ENCODE data around the gene MYBPC2. TPM values are rescaled to one million over a fixed set of nuclear protein-coding genes. Genes with fewer than 3 reads are reported as not detected.
A peak's percentile ranks its signal among the peaks of the same experiment; 100 is the strongest.

MYBPC2 gene
- total RNA-seq, 1 experiment from 2014 or later, result not detected

DNA sequence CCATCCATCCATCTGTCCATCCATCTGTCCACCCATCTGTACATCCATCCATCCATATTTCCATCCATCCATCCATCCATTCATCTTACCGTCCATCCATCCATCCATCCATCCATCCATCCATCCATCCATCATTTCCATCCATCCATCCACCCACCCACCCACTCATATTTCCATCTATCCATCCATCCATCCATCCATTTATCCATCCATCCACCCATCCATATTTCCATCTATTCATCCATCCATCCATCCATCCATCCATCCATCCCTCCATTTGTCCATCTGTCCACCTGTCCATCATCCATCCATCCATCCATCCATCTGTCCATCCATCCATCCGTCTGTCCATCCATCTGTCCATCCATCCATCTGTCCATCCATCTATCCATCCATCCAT is 23.3 kb downstream of the MYBPC2 start:
- no peak overlapping the region for H3K27ac ChIP-seq (ENCODE audit: low read depth, low read length, poor library complexity, severe bottlenecking)
- POLR2A ChIA-PET (ENCODE audit: low non-redundant PET), result no interaction called here

DNA sequence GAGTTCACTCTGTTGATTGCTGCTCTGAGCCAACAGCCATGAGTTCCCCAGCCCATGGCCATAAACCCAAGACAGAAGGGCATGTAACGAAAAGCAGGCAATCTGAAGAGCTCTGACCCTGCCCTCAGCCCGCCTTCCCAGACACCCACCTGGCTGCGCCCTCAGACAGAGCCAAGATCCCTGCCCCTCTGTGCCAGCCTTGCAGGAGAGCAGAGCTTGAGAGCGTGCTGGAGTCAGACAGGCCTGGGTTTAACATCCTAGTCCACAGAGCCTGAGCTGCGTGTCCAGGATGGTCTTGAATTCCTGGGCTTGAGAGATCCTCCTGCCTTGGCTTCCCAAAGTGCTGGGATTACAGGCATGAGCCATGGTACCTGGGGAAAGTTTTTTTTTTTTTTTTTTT is 24.6 kb downstream of the MYBPC2 start:
- DNase-seq (ENCODE audit: low spot score), result no peak
- no TSS peak for BruUV-seq (replicated peaks)
- Histone ChIP-seq H3K27me3 (replicated peaks; ENCODE audit: insufficient read depth, low read depth, low read length, poor library complexity) (peaks cover 4% of the 10 kb centered on the region), H3K9me3 (ENCODE audit: low read depth, low read length, poor library complexity, severe bottlenecking) (no peaks in the 10 kb centered on the region), H3K36me3 (ENCODE audit: insufficient read depth, low read length, poor library complexity, severe bottlenecking) (no peaks in the 10 kb centered on the region), H3K4me1 (ENCODE audit: insufficient read depth, low read length, poor library complexity, severe bottlenecking) (peaks cover 5% of the 10 kb centered on the region), H3K4me3 (ENCODE audit: low read depth, low read length, poor library complexity, severe bottlenecking) (no peak overlapping the region), H3K27ac (ENCODE audit: low read depth, low read length, poor library complexity, severe bottlenecking) (no peak overlapping the region)
- CTCF ChIA-PET, result interaction anchor here (0.7 kb wide), 1 partner anchor 1321 kb away, joined by 16 read pairs; no protein-coding TSS in a partner anchor
- no peak for TF ChIP-seq EZH2 (IDR thresholded peaks at IDR 0.05; ENCODE audit: borderline replicate concordance, low read depth, low read length, poor library complexity, severe bottlenecking)
- intact Hi-C loops (cut with micrococcal nuclease; ENCODE audit: unreplicated experiment), result no loop called here
- POLR2A ChIA-PET (ENCODE audit: low non-redundant PET), result no interaction called here

More for the DNA sequence above, 23.3 kb downstream of the MYBPC2 start:
- H3K4me3 ChIP-seq (ENCODE audit: low read depth, low read length, poor library complexity, severe bottlenecking), result no peak overlapping the region
- no peaks in the 10 kb centered on the region for H3K36me3 ChIP-seq (ENCODE audit: insufficient read depth, low read length, poor library complexity, severe bottlenecking)
- peaks cover 5% of the 10 kb centered on the region for H3K4me1 ChIP-seq (ENCODE audit: insufficient read depth, low read length, poor library complexity, severe bottlenecking)
- no peak for DNase-seq (ENCODE audit: low spot score)
- CTCF ChIA-PET, result no interaction called here
- peaks cover 4% of the 10 kb centered on the region for H3K27me3 ChIP-seq (replicated peaks; ENCODE audit: insufficient read depth, low read depth, low read length, poor library complexity)
- H3K9me3 ChIP-seq (ENCODE audit: low read depth, low read length, poor library complexity, severe bottlenecking), result no peaks in the 10 kb centered on the region
- BruUV-seq (replicated peaks), result no TSS peak
- intact Hi-C loops (cut with micrococcal nuclease; ENCODE audit: unreplicated experiment), result no loop called here
- TF ChIP-seq, protein P1, sequence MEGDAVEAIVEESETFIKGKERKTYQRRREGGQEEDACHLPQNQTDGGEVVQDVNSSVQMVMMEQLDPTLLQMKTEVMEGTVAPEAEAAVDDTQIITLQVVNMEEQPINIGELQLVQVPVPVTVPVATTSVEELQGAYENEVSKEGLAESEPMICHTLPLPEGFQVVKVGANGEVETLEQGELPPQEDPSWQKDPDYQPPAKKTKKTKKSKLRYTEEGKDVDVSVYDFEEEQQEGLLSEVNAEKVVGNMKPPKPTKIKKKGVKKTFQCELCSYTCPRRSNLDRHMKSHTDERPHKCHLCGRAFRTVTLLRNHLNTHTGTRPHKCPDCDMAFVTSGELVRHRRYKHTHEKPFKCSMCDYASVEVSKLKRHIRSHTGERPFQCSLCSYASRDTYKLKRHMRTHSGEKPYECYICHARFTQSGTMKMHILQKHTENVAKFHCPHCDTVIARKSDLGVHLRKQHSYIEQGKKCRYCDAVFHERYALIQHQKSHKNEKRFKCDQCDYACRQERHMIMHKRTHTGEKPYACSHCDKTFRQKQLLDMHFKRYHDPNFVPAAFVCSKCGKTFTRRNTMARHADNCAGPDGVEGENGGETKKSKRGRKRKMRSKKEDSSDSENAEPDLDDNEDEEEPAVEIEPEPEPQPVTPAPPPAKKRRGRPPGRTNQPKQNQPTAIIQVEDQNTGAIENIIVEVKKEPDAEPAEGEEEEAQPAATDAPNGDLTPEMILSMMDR (conservative IDR thresholded peaks at IDR 0.05; ENCODE audit: low read depth, low read length), result no peak
- no peak for TF ChIP-seq EZH2 (IDR thresholded peaks at IDR 0.05; ENCODE audit: borderline replicate concordance, low read depth, low read length, poor library complexity, severe bottlenecking)

DNA sequence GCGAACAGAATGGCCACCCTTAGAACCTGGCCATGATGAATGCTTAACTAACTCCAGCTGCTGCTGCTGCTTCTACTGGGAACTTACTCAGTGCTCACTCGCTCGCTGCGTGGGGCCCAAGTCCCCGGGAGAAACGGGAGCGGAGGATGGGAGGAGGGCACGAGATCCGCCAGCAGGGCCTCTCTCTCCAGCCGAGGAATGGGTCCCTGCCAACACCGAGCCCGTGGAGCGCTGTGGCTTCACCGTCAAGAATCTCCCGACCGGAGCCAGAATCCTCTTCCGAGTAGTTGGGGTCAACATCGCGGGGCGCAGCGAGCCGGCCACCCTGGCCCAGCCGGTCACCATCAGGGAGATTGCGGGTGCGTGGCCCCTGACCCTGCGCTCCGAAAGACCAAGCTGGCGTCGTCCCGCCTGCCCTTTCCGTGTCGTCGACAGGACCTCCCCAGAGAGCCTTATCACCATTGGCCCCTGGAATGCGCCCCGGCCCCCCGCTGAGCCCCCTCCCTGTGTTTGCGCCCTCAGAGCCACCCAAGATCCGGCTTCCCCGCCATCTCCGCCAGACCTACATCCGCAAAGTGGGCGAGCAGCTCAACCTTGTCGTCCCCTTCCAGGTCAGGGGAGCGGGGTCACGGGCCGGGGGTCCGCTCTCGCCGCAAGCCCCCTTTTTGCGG is 25.8 kb downstream of the MYBPC2 start:
- intact Hi-C loops (cut with micrococcal nuclease; ENCODE audit: unreplicated experiment), result no loop called here
- peak; percentile 40 for DNase-seq (ENCODE audit: low spot score)
- CTCF ChIA-PET, result interaction anchor here (1.2 kb wide), 1 partner anchor 101 kb away, joined by 3 read pairs; no protein-coding TSS in a partner anchor
- no peaks in the 10 kb centered on the region for H3K36me3 ChIP-seq (ENCODE audit: insufficient read depth, low read length, poor library complexity, severe bottlenecking)
- no peaks in the 10 kb centered on the region for H3K9me3 ChIP-seq (ENCODE audit: low read depth, low read length, poor library complexity, severe bottlenecking)
- no peak overlapping the region for H3K27ac ChIP-seq (ENCODE audit: low read depth, low read length, poor library complexity, severe bottlenecking)
- POLR2A ChIA-PET (ENCODE audit: low non-redundant PET), result no interaction called here
- no TSS peak for BruUV-seq (replicated peaks)
- TF ChIP-seq EZH2 (IDR thresholded peaks at IDR 0.05; ENCODE audit: borderline replicate concordance, low read depth, low read length, poor library complexity, severe bottlenecking), result no peak
- TF ChIP-seq, protein P1 (conservative IDR thresholded peaks at IDR 0.05; ENCODE audit: low read depth, low read length), result no peak
- no peak overlapping the region for H3K4me3 ChIP-seq (ENCODE audit: low read depth, low read length, poor library complexity, severe bottlenecking)
- H3K4me1 ChIP-seq (ENCODE audit: insufficient read depth, low read length, poor library complexity, severe bottlenecking), result peaks cover 5% of the 10 kb centered on the region
- H3K27me3 ChIP-seq (replicated peaks; ENCODE audit: insufficient read depth, low read depth, low read length, poor library complexity), result peaks cover 4% of the 10 kb centered on the region

DNA sequence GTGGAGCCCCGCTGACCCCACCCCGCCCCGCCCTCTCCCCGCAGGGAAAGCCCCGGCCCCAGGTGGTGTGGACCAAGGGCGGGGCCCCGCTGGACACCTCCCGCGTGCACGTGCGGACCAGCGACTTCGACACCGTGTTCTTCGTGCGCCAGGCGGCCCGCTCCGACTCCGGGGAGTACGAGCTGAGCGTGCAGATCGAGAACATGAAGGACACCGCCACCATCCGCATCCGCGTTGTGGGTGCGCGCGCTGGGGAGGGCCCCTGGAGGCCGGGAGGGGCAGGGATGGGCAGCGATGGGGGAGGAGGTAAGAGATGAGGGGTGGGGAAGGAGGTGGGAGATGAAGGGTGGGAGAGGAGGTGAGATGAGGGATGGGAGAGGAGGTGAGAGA is 26.4 kb downstream of the MYBPC2 start:
- ChIA-PET POLR2A (ENCODE audit: low non-redundant PET) (no interaction called here), CTCF (interaction anchor here (1.2 kb wide), 1 partner anchor 102 kb away, joined by 3 read pairs; no protein-coding TSS in a partner anchor)
- no peak overlapping the region for H3K27ac ChIP-seq (ENCODE audit: low read depth, low read length, poor library complexity, severe bottlenecking)

More for the DNA sequence above, 26.4 kb downstream of the MYBPC2 start:
- Histone ChIP-seq H3K4me1 (ENCODE audit: insufficient read depth, low read length, poor library complexity, severe bottlenecking) (peaks cover 5% of the 10 kb centered on the region), H3K36me3 (ENCODE audit: insufficient read depth, low read length, poor library complexity, severe bottlenecking) (no peaks in the 10 kb centered on the region), H3K27me3 (replicated peaks; ENCODE audit: insufficient read depth, low read depth, low read length, poor library complexity) (peaks cover 4% of the 10 kb centered on the region), H3K9me3 (ENCODE audit: low read depth, low read length, poor library complexity, severe bottlenecking) (no peaks in the 10 kb centered on the region), H3K4me3 (ENCODE audit: low read depth, low read length, poor library complexity, severe bottlenecking) (no peak overlapping the region)
- DNase-seq (ENCODE audit: low spot score), result no peak
- no TSS peak for BruUV-seq (replicated peaks)
- no peak for TF ChIP-seq EZH2 (IDR thresholded peaks at IDR 0.05; ENCODE audit: borderline replicate concordance, low read depth, low read length, poor library complexity, severe bottlenecking)
- TF ChIP-seq, protein P1 (conservative IDR thresholded peaks at IDR 0.05; ENCODE audit: low read depth, low read length), result no peak
- intact Hi-C loops (cut with micrococcal nuclease; ENCODE audit: unreplicated experiment), result no loop called here

Data from A673 (cell line).